ENCODE measurements around the gene NOP14.

GRCh38 chr4:2936773-2937145 lies 26.4 kb downstream of the NOP14 start:
- no peak for TF ChIP-seq SP1 (IDR thresholded peaks at IDR 0.05)
- TF ChIP-seq FOXM1 (IDR thresholded peaks at IDR 0.05; ENCODE audit: borderline replicate concordance), result no peak
- TF ChIP-seq CTBP1 (IDR thresholded peaks at IDR 0.05; ENCODE audit: borderline replicate concordance), result no peak
- TF ChIP-seq BHLHE40 (IDR thresholded peaks at IDR 0.05; ENCODE audit: borderline replicate concordance), result no peak
